Hepatocyte (in vitro differentiated cells): ENCODE data around the gene DHFR.

ENCODE experiments used
- CTCF ChIP-seq: fragments of 200-600 bp; sonication (generic); IDR thresholded peaks from 2 replicates; pipeline ENCODE4 v1.5.1; 2016; ENCODE audit warnings: antibody characterized with exemption, mild to moderate bottlenecking; ENCODE audit not compliant: poor library complexity
- EZH2 ChIP-seq: fragments of 200-600 bp; sonication (generic); IDR thresholded peaks from 2 replicates; pipeline ENCODE4 v1.6.1; 2016; ENCODE audit warnings: antibody characterized with exemption, mild to moderate bottlenecking, borderline replicate concordance

GRCh38 chr5:80696450-80696849, 41.7 kb upstream of the DHFR start:
- TF ChIP-seq EZH2 (no peak), CTCF (no peak)
